Measurements from ENCODE around the gene RCOR1.

Gene RCOR1

GRCh38 chr14:102556098-102556677 is 36.3 kb upstream of the RCOR1 start:
- no peaks in the 10 kb centered on the region for H3K36me3 ChIP-seq (ENCODE audit: insufficient read depth)
- H3K4me2 ChIP-seq: no peak overlapping the region
- TF ChIP-seq CTCF (conservative IDR thresholded peaks at IDR 0.05; ENCODE audit: low read depth, low read length): no peak
- H3K9ac ChIP-seq: no peak overlapping the region; the same call in 1 of the 2 replicates
- no peaks in the 10 kb centered on the region for H3K27me3 ChIP-seq (ENCODE audit: insufficient read depth, low read depth)
- no peak overlapping the region for H3K27ac ChIP-seq
- no peaks in the 10 kb centered on the region for H4K20me1 ChIP-seq (ENCODE audit: insufficient read depth)
- no peaks in the 10 kb centered on the region for H3K4me1 ChIP-seq (ENCODE audit: low read depth, poor library complexity, severe bottlenecking)
- H3K79me2 ChIP-seq (ENCODE audit: insufficient read depth, low read depth): no peaks in the 10 kb centered on the region
- H3K4me3 ChIP-seq (IDR thresholded peaks at IDR 0.05; ENCODE audit: insufficient read depth, low read depth, low read length): no peak overlapping the region
- H2AFZ ChIP-seq (ENCODE audit: low read depth): no peak overlapping the region; the same call in 1 of the 2 replicates

- Histone ChIP-seq H3K9ac (no peak overlapping the region), H3K27ac (no peak overlapping the region), H3K4me3 (IDR thresholded peaks at IDR 0.05; ENCODE audit: insufficient read depth, low read depth, low read length) (no peak overlapping the region), H3K79me2 (ENCODE audit: insufficient read depth, low read depth) (no peaks in the 10 kb centered on the region), H2AFZ (ENCODE audit: low read depth) (no peak overlapping the region), H3K4me2 (no peak overlapping the region), H3K27me3 (ENCODE audit: insufficient read depth, low read depth) (no peaks in the 10 kb centered on the region), H3K36me3 (ENCODE audit: insufficient read depth) (no peaks in the 10 kb centered on the region), H4K20me1 (ENCODE audit: insufficient read depth) (no peaks in the 10 kb centered on the region), H3K4me1 (ENCODE audit: low read depth, poor library complexity, severe bottlenecking) (no peaks in the 10 kb centered on the region)
- no peak for TF ChIP-seq CTCF (conservative IDR thresholded peaks at IDR 0.05; ENCODE audit: low read depth, low read length)
These were observed 34.8 kb upstream of the RCOR1 start for GRCh38 chr14:102557434-102558226.

- Histone ChIP-seq H3K4me1 (ENCODE audit: low read depth, poor library complexity, severe bottlenecking) (no peaks in the 10 kb centered on the region), H2AFZ (ENCODE audit: low read depth) (no peak overlapping the region), H3K4me2 (no peak overlapping the region), H3K4me3 (IDR thresholded peaks at IDR 0.05; ENCODE audit: insufficient read depth, low read depth, low read length) (no peak overlapping the region), H3K9ac (no peak overlapping the region), H3K27ac (no peak overlapping the region), H4K20me1 (ENCODE audit: insufficient read depth) (no peaks in the 10 kb centered on the region), H3K79me2 (ENCODE audit: insufficient read depth, low read depth) (no peaks in the 10 kb centered on the region), H3K36me3 (ENCODE audit: insufficient read depth) (no peaks in the 10 kb centered on the region), H3K27me3 (ENCODE audit: insufficient read depth, low read depth) (no peaks in the 10 kb centered on the region)
- TF ChIP-seq CTCF (conservative IDR thresholded peaks at IDR 0.05; ENCODE audit: low read depth, low read length): no peak
These were observed 33.9 kb upstream of the RCOR1 start for GRCh38 chr14:102558556-102558955.

- no peaks in the 10 kb centered on the region for H3K36me3 ChIP-seq (ENCODE audit: insufficient read depth)
- no peak overlapping the region for H2AFZ ChIP-seq (ENCODE audit: low read depth)
- no peaks in the 10 kb centered on the region for H3K27me3 ChIP-seq (ENCODE audit: insufficient read depth, low read depth)
- TF ChIP-seq CTCF (conservative IDR thresholded peaks at IDR 0.05; ENCODE audit: low read depth, low read length): no peak
- no peaks in the 10 kb centered on the region for H4K20me1 ChIP-seq (ENCODE audit: insufficient read depth)
- no peak overlapping the region for H3K27ac ChIP-seq
- no peaks in the 10 kb centered on the region for H3K4me1 ChIP-seq (ENCODE audit: low read depth, poor library complexity, severe bottlenecking)
- H3K4me3 ChIP-seq (IDR thresholded peaks at IDR 0.05; ENCODE audit: insufficient read depth, low read depth, low read length): no peak overlapping the region
- no peak overlapping the region for H3K4me2 ChIP-seq
- H3K9ac ChIP-seq: no peak overlapping the region
- no peaks in the 10 kb centered on the region for H3K79me2 ChIP-seq (ENCODE audit: insufficient read depth, low read depth)
These were observed 31.8 kb upstream of the RCOR1 start for GRCh38 chr14:102560458-102561261.

All from KMS-11 (cell line).